Measurements from ENCODE around the gene DCAF16. TPM values are rescaled to one million over a fixed set of nuclear protein-coding genes. Genes with fewer than 3 reads are reported as not detected.

Gene DCAF16
- total and polyA plus RNA-seq, 10 donors, result 9.2 to 41.7 (median 26.1) TPM

DNA sequence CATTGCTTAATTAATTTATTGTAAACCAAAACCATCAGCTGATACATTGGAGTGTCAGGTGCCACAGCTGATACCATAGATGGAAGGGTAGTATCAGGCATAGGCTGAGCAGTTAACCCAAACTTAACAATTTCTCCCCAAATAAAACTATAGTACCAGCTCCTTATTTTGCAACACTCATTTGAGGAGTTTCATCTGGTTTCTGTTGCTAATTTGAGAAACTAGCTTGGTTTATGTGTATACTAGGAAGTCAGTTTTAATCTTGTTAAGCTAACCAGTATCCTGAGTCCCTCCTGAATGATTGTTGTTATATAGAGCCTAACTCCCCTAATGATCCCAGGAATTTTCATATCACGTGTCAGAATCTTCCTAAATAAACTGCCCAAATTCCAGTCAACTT lies 12.7 kb downstream of the DCAF16 start:
- intact Hi-C loops (cut with DNase I; ENCODE audit: low total_unique reads), result no loop called here
- no peak overlapping the region for H3K4me3 ChIP-seq
- H3K9me3 ChIP-seq, result no peaks in the 10 kb centered on the region
- no peak for DNase-seq
- no peak overlapping the region for H3K27ac ChIP-seq
- TF ChIP-seq, protein P1, sequence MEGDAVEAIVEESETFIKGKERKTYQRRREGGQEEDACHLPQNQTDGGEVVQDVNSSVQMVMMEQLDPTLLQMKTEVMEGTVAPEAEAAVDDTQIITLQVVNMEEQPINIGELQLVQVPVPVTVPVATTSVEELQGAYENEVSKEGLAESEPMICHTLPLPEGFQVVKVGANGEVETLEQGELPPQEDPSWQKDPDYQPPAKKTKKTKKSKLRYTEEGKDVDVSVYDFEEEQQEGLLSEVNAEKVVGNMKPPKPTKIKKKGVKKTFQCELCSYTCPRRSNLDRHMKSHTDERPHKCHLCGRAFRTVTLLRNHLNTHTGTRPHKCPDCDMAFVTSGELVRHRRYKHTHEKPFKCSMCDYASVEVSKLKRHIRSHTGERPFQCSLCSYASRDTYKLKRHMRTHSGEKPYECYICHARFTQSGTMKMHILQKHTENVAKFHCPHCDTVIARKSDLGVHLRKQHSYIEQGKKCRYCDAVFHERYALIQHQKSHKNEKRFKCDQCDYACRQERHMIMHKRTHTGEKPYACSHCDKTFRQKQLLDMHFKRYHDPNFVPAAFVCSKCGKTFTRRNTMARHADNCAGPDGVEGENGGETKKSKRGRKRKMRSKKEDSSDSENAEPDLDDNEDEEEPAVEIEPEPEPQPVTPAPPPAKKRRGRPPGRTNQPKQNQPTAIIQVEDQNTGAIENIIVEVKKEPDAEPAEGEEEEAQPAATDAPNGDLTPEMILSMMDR (IDR thresholded peaks at IDR 0.05 in 8 of 11, conservative IDR thresholded peaks at IDR 0.05 in 3 of 11), result no peak
- no peak for TF ChIP-seq POLR2A (IDR thresholded peaks at IDR 0.05)
- TF ChIP-seq POLR2AphosphoS5 (IDR thresholded peaks at IDR 0.05), result no peak
- WGBS, 5 donors, result 92 to 96% (median 95%) methylated on average over 1 of the region's 1 CpG
- H3K36me3 ChIP-seq, result peaks cover 0 to 69% (median 9%) of the 10 kb centered on the region in 6 donors
- H3K4me1 ChIP-seq, result peaks cover 0 to 5% (median 0%) of the 10 kb centered on the region in 6 donors
- no peaks in the 10 kb centered on the region for H3K27me3 ChIP-seq (replicated peaks in 1 of 7)

DNA sequence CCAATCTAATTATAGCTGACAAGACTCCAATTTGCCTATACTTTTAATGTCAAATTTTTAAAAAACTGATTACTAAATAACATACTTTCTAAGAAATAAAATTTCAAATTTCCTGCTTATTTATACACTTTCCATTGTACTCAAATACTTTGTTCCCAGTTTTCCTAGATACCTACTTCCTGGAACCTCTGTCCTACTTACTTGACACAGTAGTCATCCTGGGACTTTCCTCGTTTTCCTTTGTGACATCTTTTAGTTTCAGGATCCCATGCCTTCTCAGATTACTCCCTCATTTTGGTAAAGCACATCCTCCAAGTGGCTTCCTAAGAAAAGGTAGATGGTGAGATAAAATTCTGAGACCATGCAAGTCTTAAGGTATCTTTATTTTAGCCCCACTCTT lies 15.8 kb downstream of the DCAF16 start:
- 69 to 81% (median 80%) methylated on average over 1 of the region's 1 CpG for WGBS, 5 donors
- Histone ChIP-seq H3K9me3 (peaks cover 0 to 9% (median 0%) of the 10 kb centered on the region in 8 donors), H3K4me3 (no peak overlapping the region), H3K36me3 (peaks cover 0 to 51% (median 5%) of the 10 kb centered on the region in 6 donors), H3K27ac (no peak overlapping the region), H3K27me3 (replicated peaks in 1 of 7) (no peaks in the 10 kb centered on the region), H3K4me1 (no peaks in the 10 kb centered on the region)
- no peak for DNase-seq
- TF ChIP-seq POLR2A (IDR thresholded peaks at IDR 0.05), result no peak
- TF ChIP-seq, protein P1 (IDR thresholded peaks at IDR 0.05 in 8 of 11, conservative IDR thresholded peaks at IDR 0.05 in 3 of 11), result no peak
- TF ChIP-seq POLR2AphosphoS5 (IDR thresholded peaks at IDR 0.05), result no peak
- intact Hi-C loops (cut with DNase I; ENCODE audit: low total_unique reads), result no loop called here

- Histone ChIP-seq H3K36me3 (peaks cover 0 to 27% (median 5%) of the 10 kb centered on the region in 6 donors), H3K9me3 (peaks cover 0 to 9% (median 0%) of the 10 kb centered on the region in 8 donors), H3K4me1 (peaks cover 0 to 7% (median 0%) of the 10 kb centered on the region in 6 donors), H3K27ac (no peak overlapping the region), H3K27me3 (replicated peaks in 1 of 7) (no peaks in the 10 kb centered on the region), H3K4me3 (no peak overlapping the region)
- TF ChIP-seq POLR2AphosphoS5 (IDR thresholded peaks at IDR 0.05) (no peak), POLR2A (IDR thresholded peaks at IDR 0.05) (no peak)
- TF ChIP-seq, protein P1 (IDR thresholded peaks at IDR 0.05 in 8 of 11, conservative IDR thresholded peaks at IDR 0.05 in 3 of 11), result no peak
- intact Hi-C loops (cut with DNase I; ENCODE audit: low total_unique reads), result no loop called here
- DNase-seq, result no peak
Observed at GRCh38 chr4:17788956-17789355, 21.6 kb downstream of the DCAF16 start.

GRCh38 chr4:17787315-17787714 lies 23.2 kb downstream of the DCAF16 start:
- H3K9me3 ChIP-seq, result peaks cover 0 to 9% (median 0%) of the 10 kb centered on the region in 8 donors
- no peak for TF ChIP-seq POLR2A (IDR thresholded peaks at IDR 0.05)
- TF ChIP-seq POLR2AphosphoS5 (IDR thresholded peaks at IDR 0.05), result no peak
- TF ChIP-seq, protein P1 (IDR thresholded peaks at IDR 0.05 in 8 of 11, conservative IDR thresholded peaks at IDR 0.05 in 3 of 11), result no peak
- H3K4me1 ChIP-seq, result peaks cover 0 to 7% (median 0%) of the 10 kb centered on the region in 6 donors
- H3K36me3 ChIP-seq, result peaks cover 0 to 15% (median 5%) of the 10 kb centered on the region in 6 donors
- H3K4me3 ChIP-seq, result no peak overlapping the region
- intact Hi-C loops (cut with DNase I; ENCODE audit: low total_unique reads), result no loop called here
- peaks cover 0 to 5% (median 0%) of the 10 kb centered on the region in 7 donors for H3K27me3 ChIP-seq (replicated peaks in 1 of 7)
- WGBS, 5 donors, result 84 to 91% (median 88%) methylated on average over 5 of the region's 5 CpGs
- DNase-seq, result no peak
- H3K27ac ChIP-seq, result no peak overlapping the region
